ENCODE measurements around the gene GPR27.

The GPR27 gene

DNA sequence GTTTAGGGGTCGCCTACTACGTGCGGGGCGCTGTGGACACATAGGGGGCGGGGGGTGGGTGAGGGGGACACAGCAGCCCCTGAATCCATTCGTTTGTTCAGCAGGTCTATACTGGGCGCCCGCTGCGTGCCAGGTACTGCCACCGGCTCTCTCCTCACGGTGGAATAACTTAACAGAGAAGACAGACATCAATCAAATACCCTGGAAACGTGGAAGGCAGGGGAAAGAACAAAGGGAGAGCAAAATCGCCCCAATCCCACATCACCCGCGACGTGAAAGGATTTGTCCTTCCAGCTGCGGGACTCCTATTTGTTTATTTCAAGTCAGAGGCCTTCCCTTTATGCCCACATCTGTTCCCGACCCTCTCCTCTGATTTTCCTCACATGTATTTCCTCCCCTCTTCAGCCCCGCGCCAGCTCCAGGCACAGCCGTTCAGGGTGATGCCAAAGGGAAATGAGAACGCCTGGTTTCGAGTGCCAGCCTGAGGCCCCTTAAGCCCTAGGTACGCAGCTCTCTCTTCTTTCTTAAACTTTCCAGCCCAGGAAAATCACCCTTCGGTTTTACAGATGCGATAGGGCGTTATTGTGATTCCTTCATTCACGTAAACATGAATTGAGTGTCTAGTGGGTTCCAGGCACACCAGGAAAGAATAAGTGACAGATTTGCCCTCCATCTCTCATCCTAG is 32.0 kb downstream of the GPR27 start:
- DNase-seq (ENCODE audit: low read depth) = no peak

DNA sequence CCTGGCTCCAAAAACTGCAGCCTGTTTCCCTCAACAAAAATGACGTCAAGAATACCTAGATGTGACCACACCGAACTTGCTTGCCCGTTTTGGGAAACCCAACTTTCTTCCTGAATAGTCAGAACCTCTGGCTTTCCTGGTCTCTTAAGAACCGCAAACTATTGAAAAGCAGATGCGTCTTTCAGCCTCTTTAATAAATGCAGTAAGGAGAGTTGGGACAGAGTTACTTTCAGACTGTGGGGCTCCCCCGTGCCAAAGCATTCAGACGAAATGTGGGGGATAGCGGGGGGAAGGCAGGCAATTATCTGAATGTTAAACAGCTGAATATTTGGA is 32.5 kb downstream of the GPR27 start:
- DNase-seq (ENCODE audit: low read depth) = no peak

DNA sequence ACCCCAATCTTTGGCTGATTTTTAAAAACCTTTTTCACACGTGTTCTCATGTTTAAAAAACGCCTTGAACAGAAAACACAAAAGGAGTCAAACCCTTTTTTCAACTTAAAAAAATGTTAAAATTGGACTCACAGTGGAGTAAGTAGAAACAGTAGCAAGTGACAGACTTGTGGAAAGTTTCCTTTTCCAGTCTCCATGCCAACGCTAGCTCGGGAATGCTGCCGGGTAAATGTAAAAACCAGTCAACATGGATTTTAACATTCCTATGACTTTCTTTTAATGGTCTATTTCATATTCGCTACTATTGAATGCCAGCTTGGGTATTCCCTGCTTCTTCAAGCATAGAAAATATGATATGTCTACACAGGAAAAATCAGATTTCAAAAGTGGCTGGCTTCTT is 32.9 kb downstream of the GPR27 start:
- DNase-seq (ENCODE audit: low read depth) = no peak

DNA sequence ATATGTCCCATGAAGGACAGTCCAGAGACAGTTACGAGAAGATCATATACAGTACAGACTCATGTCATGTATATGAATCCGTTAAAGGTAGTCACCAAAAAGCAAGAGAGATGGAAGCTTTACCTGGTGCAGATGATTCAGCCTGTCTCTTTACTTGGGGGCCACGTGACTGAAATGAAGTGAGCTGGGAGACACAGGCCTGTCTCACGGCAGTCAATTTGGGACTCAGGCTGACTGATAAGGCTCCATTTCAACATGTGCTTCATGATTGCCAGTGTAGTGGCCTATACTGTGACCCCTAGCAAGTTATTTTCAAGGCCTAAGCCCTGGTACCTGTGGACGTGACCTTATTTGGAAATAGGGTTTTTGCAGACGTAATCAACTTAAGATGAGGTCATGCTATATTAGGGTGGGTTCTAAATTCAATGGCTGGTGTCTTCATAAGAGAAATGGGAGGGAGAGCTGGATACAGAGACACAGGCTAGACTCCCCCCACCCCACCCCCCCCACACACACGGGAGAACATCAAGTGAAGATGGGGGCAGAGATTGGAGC is 34.3 kb downstream of the GPR27 start:
- no peak for DNase-seq (ENCODE audit: low read depth)

DNA sequence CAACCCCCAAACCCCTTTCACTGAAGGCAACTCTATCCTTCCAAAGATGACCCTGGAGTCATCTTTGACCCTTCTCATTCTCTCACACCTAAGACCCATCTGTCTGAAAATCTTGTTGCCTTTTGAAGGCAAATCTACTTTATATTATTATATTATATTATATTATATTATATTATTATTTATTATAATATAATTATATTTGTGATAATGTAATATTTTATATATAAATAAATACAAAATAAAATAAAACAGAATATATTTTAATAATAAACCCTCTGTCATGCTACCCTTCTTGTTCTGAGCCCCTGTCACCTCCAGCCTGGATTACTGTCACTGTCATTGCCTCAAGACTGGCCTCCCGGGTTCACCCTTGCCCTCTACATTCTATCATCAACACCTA is 36.3 kb downstream of the GPR27 start:
- DNase-seq (ENCODE audit: low read depth) = no peak

DNA sequence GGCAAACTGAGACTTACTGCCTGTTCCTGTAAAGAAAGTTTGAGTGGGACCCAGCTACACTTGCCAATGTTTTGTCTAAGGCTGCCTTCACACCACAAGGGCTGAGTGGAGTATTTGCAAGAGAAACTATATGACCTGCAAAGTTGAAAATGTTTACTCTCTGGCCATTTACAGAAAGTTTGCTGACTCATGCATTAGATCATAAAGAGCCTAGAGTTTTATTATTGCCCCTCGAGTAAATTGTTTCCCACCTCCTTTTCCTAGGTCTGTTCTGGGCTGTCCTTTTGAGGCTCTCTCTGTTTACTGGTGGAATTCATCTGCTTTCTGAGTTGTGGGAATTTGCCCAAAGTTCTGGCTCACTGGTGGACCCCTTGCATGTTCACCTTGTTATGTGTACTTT is 38.0 kb downstream of the GPR27 start:
- DNase-seq (ENCODE audit: low read depth) = no peak

DNA sequence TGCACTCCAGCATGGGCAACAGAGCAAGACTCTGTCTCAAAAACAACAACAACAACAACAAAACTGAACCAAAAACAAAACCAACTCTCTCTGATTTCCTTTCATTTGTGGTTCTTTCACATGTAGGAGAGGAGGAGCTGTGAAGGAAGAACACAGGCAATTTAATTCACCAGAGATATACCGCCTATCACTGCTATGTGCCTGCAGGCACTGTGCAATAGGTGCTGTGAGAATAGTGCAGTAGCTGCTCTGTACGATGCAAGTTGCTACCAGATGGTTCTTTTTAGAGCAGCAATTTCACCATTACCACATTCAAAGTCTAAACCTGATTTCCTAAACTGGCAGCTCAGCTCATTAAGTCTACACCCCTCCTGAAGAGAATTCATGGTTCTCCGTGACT is 42.6 kb downstream of the GPR27 start:
- no peak for DNase-seq (ENCODE audit: low read depth)

DNA sequence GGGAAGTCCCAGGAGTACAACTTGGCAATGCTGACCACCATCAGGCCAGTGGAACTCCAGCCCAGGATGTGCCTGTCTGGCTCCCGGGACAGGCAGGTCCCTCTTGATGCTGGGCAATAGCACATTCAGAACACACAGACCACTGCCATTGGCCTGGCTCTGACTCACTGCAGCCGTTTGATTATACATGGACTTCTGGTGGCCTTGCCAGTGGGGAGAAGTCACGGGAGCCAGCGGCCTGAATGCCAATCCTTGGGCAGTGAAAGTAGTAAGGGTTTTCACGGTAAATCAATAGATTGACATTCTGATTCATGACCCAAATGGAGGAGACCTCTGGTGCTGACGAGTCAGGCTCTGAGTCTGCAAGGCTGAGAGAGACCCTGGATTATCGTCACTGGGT is 43.8 kb downstream of the GPR27 start:
- no peak for DNase-seq (ENCODE audit: low read depth)

DNA sequence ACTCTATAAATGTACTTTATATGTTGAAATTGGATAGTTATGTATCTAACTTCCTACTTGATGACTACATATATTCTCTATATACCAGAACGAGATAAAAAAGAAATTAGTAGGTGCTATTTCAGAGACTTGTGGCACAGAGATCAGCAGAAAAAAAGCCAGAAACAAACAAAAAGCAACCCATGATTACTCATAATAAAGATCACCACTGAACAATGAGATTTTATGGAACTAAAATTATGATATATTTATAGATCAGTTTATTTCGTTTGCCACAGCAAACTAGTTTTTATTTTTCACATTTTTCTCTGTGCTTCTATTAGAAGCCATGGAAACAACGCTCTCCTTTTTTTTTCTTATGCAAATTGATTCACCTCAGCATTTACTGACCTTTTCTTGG is 46.4 kb downstream of the GPR27 start:
- DNase-seq (ENCODE audit: low read depth) = no peak

DNA sequence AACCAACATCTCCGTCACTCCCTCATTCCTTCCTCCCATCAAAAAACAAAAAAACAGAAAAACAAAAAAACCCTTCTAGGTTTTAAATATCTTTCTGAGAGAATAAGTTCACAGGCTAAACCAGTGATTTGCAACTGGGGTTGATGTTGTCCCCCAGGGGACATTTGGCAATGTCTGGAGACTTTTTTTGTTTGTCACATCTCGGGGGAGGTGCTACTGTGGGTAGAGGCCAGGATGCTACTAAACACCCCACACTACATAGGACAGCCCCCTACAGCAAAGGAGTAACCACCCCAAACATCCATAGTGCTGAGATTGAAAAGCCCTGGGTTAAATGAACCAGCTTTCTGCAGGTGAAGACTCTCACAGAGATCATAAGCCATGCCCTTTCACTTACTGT is 48.3 kb downstream of the GPR27 start:
- DNase-seq (ENCODE audit: low read depth) = no peak

DNA sequence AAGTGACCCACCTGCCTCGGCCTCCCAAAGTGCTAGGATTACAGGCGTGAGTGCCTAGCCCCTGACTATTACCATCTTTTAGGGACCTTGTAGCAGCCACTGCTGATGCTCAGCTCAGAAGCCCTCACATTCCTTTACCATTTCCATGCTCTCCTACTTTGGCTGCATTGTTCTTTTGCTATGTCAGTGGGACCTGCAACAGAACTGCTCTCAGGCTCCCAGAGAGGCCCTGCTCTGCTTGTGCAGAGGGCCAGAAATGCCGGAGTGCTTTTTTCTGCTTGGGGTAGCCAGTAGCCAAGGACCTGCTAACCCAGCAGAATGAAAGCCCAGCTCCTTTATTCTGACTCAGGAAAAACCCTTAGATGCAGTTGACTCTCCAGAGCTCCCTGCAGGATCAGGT is 49.6 kb downstream of the GPR27 start:
- DNase-seq (ENCODE audit: low read depth) = no peak

DNA sequence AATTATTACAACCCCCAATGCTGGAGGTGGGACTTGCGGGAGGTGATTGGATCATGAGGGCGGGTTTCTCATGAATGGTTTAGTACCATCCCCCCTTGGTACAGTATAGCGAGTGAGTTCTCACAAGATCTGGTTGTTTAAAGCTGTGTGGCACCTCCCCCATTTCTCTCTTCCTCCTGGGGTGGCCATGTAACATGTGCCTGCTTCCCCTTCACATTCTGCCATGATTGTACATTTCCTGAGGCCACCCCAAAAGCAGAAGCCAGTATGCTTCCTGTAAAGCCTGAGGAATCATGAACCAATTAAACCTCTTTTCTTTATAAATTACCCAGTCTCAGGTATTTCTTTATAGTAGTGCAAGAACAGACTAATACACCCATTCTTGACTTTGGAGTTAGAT is 51.5 kb downstream of the GPR27 start:
- no peak for DNase-seq (ENCODE audit: low read depth)

DNA sequence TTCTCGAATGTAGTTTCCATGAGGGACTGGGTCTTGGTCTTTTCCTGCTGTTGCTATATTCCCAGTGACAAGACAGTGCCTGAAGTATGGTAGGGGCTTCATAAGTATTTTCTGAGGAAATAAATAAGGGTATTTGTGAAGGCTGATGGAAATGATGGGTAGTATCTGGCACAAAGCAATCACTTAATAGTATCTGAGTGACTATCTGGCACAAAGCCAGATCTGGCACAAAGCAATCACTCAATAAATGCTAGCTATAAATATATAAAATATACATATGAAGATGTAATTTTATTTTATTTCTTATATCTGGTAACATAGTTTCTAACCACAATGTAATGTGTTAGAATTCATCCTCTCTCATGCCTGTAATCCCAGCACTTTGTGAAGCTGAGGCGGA is 52.0 kb downstream of the GPR27 start:
- DNase-seq (ENCODE audit: low read depth) = no peak
